T-helper 9 cell (primary cell): ENCODE results near the gene DERL2.

Experiments
- DNase-seq: peaks from one replicate; pipeline ENCODE4 v3.0.0-alpha.2; 2020
- total RNA-seq, 2 donors: gene quantifications; one replicate each; lab custom pipeline; 2026; lab: John Stamatoyannopoulos, UW

Gene DERL2
- 56.2 to 66.7 reads per million in 2 donors for total RNA-seq

GRCh38 chr17:5485270-5486205 lies at the start of gene DERL2:
Gene DERL2, minus strand, starts transcription at chr17:5486178. Its CDS starts 17 bp downstream, at chr17:5486161.
- no peak for DNase-seq

GRCh38 chr17:5535436-5535835 lies 49.5 kb upstream of the DERL2 start:
- DNase-seq: no peak

- DNase-seq: no peak
Observed at GRCh38 chr17:5533486-5534315, 47.7 kb upstream of the DERL2 start.

GRCh38 chr17:5532581-5532980 lies 46.6 kb upstream of the DERL2 start:
- no peak for DNase-seq

GRCh38 chr17:5531085-5531418 lies 45.1 kb upstream of the DERL2 start:
- no peak for DNase-seq

GRCh38 chr17:5530265-5531084 lies 44.5 kb upstream of the DERL2 start:
- DNase-seq: no peak

- no peak for DNase-seq
Observed at GRCh38 chr17:5527601-5528250, 41.7 kb upstream of the DERL2 start.

- DNase-seq: no peak
Observed at GRCh38 chr17:5526821-5527598, 41.0 kb upstream of the DERL2 start.

GRCh38 chr17:5523249-5523648 lies 37.3 kb upstream of the DERL2 start:
- no peak for DNase-seq

- DNase-seq: no peak
Observed at GRCh38 chr17:5522476-5522875, 36.5 kb upstream of the DERL2 start.

GRCh38 chr17:5516060-5516792 lies 30.2 kb upstream of the DERL2 start:
- DNase-seq: no peak

- DNase-seq: no peak
Observed at GRCh38 chr17:5514976-5515375, 29.0 kb upstream of the DERL2 start.

- no peak for DNase-seq
Observed at GRCh38 chr17:5513628-5514027, 27.6 kb upstream of the DERL2 start.

- DNase-seq: no peak
Observed at GRCh38 chr17:5511401-5512225, 25.6 kb upstream of the DERL2 start.

- DNase-seq: no peak
Observed at GRCh38 chr17:5510771-5511170, 24.8 kb upstream of the DERL2 start.

GRCh38 chr17:5509482-5509881 lies 23.5 kb upstream of the DERL2 start:
- DNase-seq: no peak

- DNase-seq: no peak
Observed at GRCh38 chr17:5508810-5509209, 22.8 kb upstream of the DERL2 start.

GRCh38 chr17:5506307-5506706 lies 20.3 kb upstream of the DERL2 start:
- DNase-seq: no peak

- no peak for DNase-seq
Observed at GRCh38 chr17:5502552-5502951, 16.6 kb upstream of the DERL2 start.

- no peak for DNase-seq
Observed at GRCh38 chr17:5501685-5502084, 15.7 kb upstream of the DERL2 start.
